CD4-positive, alpha-beta T cell treated with Interleukin-4 for 1 hour (primary cell): ENCODE data around the gene FARP2.

Experiments
- DNase-seq, 2 donors: peaks; one replicate each; pipeline ENCODE4 v3.0.0-alpha.2; 2020 to 2022

The FARP2 gene

DNA sequence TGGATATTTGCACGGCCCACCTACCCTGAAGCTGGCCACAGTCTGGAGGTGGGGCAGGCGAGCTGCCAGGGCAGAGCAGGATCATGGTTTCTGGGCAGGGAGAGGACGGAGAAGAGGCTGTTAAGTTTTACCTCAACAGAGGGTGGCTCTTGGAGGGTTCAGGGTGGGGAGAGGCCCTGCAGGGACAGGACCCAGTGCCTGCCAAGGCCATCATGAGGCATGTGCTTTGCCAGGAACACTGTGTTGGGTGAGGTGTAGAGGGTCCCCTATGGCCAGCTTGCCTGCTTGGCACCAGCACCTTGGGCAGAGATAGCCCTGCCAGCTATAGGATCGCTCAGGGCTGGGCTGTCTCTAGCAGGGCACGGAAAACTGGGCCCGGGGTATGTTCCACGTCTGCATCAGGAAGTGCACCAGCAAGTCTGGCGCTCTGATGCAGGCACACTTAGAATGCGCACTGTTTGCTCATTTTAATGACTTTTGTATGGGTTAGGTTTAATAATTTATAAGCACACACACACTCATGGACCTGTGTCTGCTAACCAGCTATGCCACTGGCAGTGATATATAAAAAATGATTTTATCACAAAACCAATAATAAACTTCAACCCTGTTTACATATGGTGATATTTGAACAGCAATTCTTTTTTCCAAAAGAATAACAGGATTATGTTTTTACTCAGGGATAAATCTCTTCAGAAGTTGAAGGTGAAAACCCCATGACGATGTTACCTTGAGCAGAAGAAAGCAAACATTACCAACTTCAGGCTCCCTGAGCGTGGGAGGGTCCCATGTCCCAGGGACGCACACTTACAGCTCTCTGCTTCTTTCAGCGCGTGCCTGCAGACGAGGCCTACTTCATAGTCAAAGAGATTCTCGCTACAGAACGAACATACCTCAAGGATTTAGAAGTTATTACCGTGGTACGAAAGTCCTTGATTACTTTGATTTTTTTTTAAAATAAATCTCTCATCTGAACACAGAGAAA is 105.9 kb downstream of the FARP2 start:
- DNase-seq, result no peak

- no peak for DNase-seq
Measured at GRCh38 chr2:241463276-241464135, 107.4 kb downstream of the FARP2 start.

DNA sequence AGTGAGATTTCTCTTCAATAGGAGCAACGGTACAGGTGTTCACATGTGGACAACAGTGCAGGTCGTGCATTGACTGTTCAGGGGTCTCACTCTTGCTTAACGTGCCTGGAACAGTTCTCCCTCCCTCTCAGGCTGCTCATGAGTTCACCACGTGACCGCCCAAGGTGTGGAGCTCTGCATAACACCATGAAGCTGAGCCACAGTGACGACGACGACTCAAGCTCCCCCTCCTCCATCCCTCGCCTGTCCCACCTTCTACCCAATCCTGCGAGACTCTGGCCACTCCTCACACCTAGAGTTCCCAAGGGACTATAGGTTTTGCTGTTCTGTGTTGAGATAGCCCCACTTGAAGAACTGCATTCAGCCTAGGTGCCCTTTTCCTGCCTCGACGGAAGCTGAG is 109.5 kb downstream of the FARP2 start:
- DNase-seq, result no peak

- no peak for DNase-seq
Measured at GRCh38 chr2:241466230-241466629, 110.1 kb downstream of the FARP2 start.

DNA sequence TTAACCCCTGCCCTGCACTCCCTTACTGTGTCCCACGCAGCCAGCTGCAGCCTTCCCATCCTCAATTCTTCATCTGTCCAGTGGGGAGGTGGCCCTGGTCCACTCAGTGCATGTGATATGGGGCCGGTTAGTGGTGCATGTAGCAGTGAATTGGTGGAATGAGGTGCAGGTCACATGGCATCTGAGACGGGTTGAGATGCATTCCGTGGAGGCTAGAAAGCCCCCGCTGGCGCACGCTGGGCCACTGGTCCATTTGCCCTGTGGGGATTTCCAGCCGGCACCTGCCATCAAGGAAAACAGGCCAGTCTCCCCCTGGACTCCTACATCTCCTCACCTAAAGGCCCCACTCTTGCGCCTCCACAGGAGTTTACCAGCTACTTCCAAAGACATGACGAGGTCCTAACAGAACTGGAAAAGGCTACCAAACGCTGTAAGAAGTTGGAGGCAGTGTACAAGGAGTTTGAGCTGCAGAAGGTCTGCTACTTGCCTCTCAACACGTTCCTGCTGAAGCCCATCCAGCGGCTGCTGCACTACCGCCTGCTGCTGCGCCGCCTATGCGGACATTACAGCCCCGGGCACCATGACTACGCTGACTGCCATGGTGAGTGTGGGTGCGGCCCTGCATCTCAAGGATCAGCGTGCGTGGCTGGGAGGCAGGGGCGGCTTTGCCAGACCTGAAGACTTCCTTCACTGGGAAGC is 111.8 kb downstream of the FARP2 start:
- no peak for DNase-seq

GRCh38 chr2:241468476-241468781 is 112.3 kb downstream of the FARP2 start:
- no peak for DNase-seq

DNA sequence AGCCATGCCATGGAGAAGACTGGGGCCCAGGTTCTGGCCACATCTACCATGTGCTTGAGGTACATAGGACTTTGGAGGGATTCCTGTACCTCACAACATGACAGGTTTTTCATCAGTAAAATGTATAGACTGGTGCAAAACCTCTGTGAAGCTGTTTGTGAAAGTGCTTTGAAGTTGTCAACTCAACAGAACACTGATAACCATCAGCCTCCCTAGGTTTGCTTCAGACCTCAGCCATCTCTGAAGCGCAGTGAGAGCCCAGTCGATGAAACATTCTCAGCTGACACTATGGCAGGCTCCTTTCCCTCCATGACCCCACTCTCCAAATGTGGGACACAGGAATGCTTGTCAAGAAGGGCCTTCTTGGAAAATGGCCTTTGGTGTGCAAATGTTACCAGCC is 113.7 kb downstream of the FARP2 start:
- DNase-seq, result no peak

GRCh38 chr2:241473399-241473798 is 117.3 kb downstream of the FARP2 start:
- DNase-seq, result no peak

DNA sequence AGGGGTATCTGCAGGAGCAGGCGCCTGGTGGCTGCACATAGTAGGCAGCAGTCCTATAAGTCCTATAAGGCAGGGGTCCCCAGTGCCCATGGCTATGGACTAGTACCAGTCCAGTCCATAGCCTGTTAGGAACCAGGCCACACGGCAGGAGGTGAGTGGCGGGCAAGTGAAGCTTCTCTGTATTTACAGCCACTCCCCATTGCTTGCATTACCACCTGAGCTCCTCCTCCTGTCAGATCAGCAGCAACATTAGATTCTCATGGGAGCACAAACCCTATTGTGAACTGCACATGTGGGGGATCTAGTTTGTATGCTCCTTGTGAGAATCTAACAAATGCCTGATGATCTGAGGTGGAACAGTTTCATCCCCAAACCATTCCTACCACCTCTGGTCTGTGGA is 119.2 kb downstream of the FARP2 start:
- DNase-seq, result no peak

DNA sequence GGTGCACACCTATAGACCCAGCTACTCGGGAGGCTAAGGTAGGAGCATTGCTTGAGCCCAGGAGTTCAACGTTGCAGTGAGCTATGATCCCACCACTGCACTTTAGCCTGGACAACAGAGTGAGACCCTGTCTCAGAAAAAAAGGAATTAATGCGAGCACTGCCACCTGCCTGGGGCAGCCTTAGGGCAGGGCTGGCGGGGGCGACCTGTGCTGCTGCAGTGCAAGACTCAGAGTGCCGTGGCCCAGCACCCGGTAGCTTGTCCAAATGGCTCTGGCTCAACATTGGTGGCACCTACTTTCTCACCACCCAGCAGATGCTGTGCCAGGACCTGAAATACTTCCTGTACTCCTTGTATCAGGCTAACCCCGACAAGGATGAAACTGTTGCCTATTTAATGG is 122.1 kb downstream of the FARP2 start:
- DNase-seq, result no peak

DNA sequence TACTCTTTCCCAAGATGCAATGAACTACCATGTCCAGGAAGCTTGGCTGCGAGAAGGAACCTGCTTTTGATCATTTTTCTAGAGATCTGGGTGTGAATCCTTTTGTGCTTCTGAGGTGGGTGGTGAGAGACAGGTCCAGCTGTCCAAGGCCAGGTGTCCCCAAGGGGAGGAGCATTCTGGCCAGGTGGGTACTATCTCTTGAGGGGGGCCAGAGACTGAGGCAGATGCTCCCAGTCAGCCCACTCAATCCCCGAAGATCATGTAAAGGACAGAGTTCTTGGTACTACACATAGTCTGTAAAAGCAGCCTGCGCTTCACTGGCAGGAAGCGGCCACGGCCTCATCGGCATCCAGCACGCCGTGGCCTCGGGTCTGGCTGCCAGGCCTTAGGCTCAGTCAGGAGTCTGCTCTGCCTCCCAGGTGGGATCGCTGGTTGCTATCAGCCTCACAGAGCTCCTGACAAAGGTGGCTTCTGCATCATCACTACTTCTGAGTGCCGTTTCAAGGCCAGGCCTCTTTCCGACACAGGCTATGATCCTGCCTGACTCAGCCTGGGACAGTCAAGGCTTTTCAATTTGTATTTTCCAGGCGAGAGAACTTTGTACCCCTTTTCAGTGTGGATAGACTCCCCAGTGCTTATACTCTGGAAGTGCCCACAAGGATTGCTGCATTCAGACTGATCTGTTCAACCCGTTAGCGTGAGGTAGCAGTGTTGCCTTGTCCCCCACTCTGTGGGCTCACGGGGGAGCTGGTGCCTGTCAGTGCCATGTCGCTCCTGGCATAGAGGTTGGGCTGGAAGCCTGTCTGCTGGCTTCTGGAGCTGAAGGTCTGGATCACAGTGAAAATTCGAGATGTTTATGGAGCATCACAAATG is 123.2 kb downstream of the FARP2 start:
- no peak for DNase-seq

DNA sequence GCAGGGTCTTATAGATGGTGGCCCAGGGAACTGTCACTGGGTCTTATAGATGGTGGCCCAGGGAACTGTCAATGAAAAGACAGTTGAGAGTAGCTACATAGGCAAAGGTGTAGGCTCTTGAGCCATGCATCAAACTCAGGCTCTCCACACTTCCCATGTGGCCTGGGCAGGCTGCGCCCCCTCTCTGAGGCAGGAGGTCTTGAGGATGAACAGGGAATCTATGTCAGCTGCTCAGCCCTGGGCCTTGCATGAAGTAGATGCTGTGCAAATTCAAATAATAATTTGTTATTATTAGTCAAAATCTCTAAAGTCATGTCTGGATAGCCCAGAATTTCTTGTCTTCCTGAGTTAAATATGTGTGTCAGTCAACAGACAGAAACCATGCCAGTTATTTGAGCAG is 125.6 kb downstream of the FARP2 start:
- no peak for DNase-seq

DNA sequence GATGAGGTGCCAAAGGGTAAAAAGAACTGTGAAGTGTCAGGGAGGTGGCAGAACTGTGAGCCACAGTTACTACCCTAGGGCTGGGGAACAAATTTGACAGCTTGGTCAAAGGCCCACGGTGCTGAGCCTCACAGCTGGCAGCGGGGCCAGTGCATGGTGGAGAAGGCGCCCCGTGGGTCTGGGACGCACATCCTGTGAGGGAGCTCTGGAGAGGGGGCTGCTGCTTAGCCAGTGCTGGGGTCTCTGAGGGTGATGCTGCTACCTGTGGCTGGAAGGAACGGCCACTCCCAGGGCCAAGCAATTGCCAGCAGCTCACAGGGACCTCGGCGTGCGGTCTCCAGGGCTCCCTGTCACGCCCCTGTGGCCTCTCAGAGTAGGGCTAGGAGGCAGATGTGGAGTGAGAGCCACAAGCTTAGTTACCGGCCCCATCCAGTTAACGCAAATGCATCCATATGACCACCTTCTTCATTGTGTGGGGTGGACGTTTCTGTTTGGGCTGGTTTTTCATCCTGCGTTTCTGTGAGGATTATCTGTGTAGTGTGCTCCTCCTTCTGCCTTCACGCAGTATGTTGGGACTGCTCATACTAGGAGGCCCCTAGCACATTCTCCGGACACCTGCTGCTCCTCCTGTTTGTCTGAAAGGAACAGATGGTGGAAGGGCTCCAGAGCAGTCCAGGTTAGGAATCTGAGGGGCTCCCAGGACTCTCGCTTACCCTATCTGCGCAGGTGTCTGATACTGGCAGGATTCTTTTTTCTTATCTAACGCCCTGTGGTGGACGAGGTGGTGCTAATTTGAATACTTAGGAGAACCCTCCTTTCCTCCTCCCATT is 126.3 kb downstream of the FARP2 start:
- no peak for DNase-seq

GRCh38 chr2:241483305-241483704 is 127.2 kb downstream of the FARP2 start:
- no peak for DNase-seq

- no peak for DNase-seq
Measured at GRCh38 chr2:241485172-241485911, 129.3 kb downstream of the FARP2 start.

- no peak for DNase-seq
Measured at GRCh38 chr2:241489088-241489487, 133.0 kb downstream of the FARP2 start.

DNA sequence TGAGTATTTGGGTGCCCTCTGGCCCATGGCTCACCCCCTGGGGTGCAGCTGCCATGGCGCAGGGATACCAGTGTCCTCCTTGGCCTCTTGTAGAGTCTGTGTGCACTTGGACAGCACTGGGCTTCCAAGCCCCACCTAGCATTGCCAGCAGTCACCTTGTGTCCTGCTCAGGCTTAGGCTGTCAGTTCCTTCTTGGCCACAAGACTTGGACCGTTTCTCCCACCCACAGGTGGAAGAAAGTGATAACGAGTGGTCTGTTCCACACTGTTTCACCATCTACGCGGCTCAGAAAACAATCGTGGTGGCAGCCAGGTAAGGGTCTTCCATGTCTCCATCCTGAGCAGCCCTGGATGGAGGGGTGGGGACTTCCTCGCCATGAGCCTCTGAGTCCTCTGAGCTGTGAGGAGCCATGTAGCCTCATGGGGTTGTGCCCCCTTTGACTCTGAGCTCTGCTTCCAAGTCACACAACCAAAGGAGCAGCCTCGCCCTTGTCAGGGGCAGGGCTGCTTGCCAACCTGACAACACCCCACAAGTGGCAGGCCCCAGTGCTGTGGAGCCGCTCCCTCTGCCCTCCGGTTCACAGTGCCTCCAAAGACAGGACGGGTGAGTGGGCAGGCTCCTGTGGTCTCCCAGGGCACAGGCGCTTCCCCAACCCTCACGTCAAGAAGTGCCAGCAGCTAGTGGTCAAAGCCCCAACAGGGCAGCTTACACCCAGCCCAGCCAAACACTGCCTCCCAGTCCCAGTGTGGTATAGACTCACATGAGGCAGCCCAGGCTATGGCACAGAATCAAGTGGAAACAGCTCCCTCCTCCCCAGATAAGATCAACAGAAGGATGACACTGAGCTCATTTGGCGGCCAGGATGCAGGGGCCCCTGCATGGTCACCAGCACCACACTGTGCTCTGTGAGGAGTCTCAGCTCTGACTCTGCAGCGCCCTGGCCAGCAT is 133.9 kb downstream of the FARP2 start:
- DNase-seq, result no peak

GRCh38 chr2:241490825-241491506 is 134.9 kb downstream of the FARP2 start:
- DNase-seq, result no peak
